Measurements from ENCODE around the gene RAB42.
A peak's percentile ranks its signal among the peaks of the same experiment; 100 is the strongest.
"Not testable (repeated sequence)": the region's sequence is repeated elsewhere in the genome, so short reads cannot be mapped to it uniquely, and the experiment has no call there.

The RAB42 gene

DNA sequence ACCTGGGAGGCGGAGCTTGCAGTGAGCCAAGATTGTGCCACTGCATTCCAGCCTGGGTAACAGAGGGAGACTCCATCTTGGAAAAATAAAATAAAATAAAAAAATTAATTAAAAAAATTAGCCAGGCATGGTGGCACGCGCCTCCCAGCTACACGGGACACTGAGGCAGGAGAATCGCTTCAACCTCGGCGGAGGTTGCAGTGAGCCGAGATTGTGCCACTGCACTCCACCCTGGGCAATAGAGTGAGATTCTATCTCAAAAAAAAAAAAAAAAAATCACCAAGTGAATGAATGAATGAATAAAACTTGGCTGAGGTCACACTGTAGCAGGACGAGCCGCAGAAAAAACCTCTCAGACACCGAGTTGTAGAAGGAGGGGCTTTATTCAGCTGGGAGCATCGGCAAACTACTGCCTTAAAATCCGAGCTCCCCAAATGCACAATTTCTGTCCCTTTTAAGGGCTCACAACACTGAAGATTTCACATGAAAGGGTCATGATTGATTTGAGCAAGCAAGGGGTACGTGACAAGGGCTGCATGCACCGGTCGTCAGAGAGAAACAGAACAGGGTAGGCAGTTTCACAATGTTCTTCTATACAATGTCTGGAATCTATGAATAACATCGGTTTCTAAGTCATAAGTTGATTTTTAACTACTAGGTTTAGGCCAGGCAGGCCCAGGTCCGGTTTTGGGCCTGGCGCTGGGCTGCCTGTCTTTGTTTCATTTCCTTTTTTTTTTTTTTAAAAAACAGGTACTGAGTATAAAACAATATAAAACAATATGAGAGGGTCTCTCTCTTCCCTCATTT is 5.3 kb upstream of the RAB42 start:
- not testable (repeated sequence) for DNase-seq (ENCODE audit: low spot score)

- DNase-seq (ENCODE audit: low spot score): no peak
Measured at GRCh38 chr1:28592321-28593071, 431 bp downstream of the RAB42 start.

GRCh38 chr1:28593988-28594356 is 1.9 kb downstream of the RAB42 start:
- not testable (repeated sequence) for DNase-seq (ENCODE audit: low spot score)

GRCh38 chr1:28594686-28595411 is 2.8 kb downstream of the RAB42 start:
- DNase-seq (ENCODE audit: low spot score): not testable (repeated sequence)

GRCh38 chr1:28595412-28596191 is 3.5 kb downstream of the RAB42 start:
- no peak for DNase-seq (ENCODE audit: low spot score)

GRCh38 chr1:28596276-28596675 is 4.2 kb downstream of the RAB42 start:
- DNase-seq (ENCODE audit: low spot score): not testable (repeated sequence)

- DNase-seq (ENCODE audit: low spot score): no peak
Measured at GRCh38 chr1:28601696-28602095, 9.6 kb downstream of the RAB42 start.

DNA sequence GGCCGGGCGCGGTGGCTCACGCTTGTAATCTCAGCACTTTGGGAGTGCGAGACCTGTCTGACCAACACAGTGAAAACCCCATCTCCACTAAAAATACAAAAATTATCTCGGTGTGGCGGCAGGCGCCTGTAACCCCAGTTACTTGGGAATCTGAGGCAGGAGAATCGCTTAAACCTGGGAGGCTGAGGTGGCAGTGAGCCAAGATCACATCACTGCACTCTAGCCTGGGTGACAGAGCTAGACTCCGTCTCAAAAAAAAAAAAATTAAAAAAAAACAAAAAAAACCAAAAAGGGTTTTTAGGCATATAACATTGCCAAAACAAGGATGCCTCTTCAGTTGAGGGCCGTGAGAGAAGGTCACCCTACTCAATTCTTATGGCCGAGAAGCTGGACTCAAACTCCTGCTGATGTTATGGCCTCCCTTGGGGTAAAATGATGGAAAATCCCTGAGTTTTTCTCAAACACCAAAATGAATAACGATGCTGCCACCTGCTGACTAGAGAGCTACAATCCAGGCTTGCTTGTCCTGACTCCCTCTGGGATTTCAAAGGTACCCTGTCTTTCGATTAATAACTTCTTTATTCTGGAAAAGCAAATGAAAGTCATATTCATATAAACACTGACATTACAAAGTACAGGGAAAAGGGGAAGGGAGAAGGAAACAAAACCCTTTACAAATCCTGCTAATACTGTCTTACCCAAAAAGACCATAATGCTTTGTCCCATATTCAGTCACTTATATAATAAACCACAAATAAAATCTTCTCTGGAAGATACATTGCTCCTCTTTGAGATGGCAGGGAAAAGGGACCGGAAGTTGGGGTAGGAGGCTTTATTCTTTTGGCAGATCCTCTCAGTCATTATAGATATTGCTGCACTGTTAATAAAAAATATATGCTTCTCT is 10.7 kb downstream of the RAB42 start:
- DNase-seq (ENCODE audit: low spot score): peak; percentile 93

GRCh38 chr1:28604411-28604810 is 12.3 kb downstream of the RAB42 start:
- DNase-seq (ENCODE audit: low spot score): no peak

- no peak for DNase-seq (ENCODE audit: low spot score)
Measured at GRCh38 chr1:28604962-28605361, 12.9 kb downstream of the RAB42 start.

GRCh38 chr1:28606771-28607170 is 14.7 kb downstream of the RAB42 start:
- DNase-seq (ENCODE audit: low spot score): no peak

DNA sequence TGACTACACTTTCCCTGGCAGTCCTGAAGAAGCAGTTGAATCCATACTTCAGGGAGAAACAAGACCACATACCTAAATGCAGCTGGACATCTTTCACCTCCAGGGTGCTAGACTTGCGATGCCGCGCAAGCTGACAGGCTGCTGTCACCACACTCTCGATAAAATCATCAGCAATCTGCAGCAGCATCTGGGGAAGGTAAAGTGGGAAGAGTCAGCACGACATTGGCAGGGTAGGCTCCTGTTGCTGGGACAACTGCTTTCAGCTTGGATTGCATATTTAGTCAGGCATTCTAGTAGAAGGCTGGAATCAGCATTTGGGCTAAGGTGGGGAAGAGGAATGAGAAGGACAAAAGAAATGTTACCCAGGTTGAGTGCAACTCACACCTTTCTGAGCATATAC is 21.1 kb downstream of the RAB42 start:
- no peak for DNase-seq (ENCODE audit: low spot score)

DNA sequence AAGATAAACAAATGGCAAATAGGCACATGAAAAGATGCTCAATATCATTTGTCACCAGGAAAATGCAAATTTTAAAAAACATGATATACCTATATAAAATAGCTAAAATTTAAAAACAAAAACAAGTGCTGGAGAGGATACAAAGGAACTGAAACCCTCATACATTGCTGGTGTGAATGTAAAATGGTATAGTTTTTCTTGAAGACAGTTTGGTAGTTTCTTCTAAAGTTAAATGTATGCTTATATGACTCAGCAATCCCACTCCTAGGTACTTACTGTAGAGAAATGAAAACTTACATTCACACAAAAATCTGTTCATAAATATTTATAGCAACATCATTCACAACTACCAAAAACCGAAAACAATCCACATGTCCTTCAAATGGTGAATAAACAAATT is 39.6 kb downstream of the RAB42 start:
- DNase-seq (ENCODE audit: low spot score): no peak

DNA sequence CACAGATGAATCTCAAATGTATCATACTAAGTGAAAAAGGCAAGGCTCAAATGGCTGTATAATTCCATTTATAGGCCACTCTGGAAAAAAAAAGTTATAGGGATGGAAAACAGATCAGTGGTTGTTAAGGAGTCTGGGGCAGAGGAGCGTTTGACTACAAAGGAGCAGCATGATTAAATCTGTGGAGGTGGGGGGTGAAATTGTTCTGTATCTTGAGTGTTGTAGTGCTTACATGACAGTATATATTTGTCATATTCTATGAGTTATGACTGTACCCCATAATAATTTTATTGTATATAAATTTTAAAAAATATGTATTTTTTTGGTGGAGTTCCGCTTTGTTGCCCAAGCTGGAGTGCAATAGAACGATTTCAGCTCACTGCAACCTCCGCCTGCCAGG is 40.5 kb downstream of the RAB42 start:
- no peak for DNase-seq (ENCODE audit: low spot score)

GRCh38 chr1:28640766-28641165 is 48.7 kb downstream of the RAB42 start:
- no peak for DNase-seq (ENCODE audit: low spot score)

GRCh38 chr1:28642056-28642846 is 50.2 kb downstream of the RAB42 start:
- DNase-seq (ENCODE audit: low spot score): peak; percentile 28

GRCh38 chr1:28642847-28643635 is 51.0 kb downstream of the RAB42 start, which contains the start of gene TAF12:
TSS of gene TAF12 (minus strand) at chr1:28643067. CDS start at chr1:28622081, 20,986 bp downstream.
- DNase-seq (ENCODE audit: low spot score): peak; percentile 96

- peak; percentile 17 for DNase-seq (ENCODE audit: low spot score)
Measured at GRCh38 chr1:28644494-28644893, 52.4 kb downstream of the RAB42 start.
